Measurements from ENCODE around the gene TMEM42. TPM values are rescaled to one million over a fixed set of nuclear protein-coding genes. Genes with fewer than 3 reads are reported as not detected.

The TMEM42 gene
- total and polyA plus RNA-seq, 10 of the 15 experiments (the other 5 are each of a cell fraction or from before 2014, with no cell fraction given): 5.0 to 20.5 (median 12.2) TPM

- TF ChIP-seq SUPT20H (IDR thresholded peaks at IDR 0.05; ENCODE audit: borderline replicate concordance, control insufficient read depth, low read depth, low read length): no peak
Measured at GRCh38 chr3:44896440-44896839, 34.7 kb downstream of the TMEM42 start (continued).

- no TSS peak for BruUV-seq (replicated peaks)
Measured at GRCh38 chr3:44899683-44900367, 38.1 kb downstream of the TMEM42 start.

More at GRCh38 chr3:44899683-44900367, 38.1 kb downstream of the TMEM42 start:
- Histone ChIP-seq H3K4me2 (ENCODE audit: control insufficient read depth, insufficient read depth) (no peak overlapping the region), H3K79me2 (ENCODE audit: control insufficient read depth, insufficient read depth, low read length) (no peaks in the 10 kb centered on the region), H3K4me3 (no peak overlapping the region), H3K27ac (ENCODE audit: control insufficient read depth, insufficient read depth) (no peak overlapping the region), H4K20me1 (ENCODE audit: control insufficient read depth, insufficient read depth) (no peaks in the 10 kb centered on the region), H3K4me1 (ENCODE audit: control insufficient read depth, insufficient read depth, low read length) (peaks cover 3% of the 10 kb centered on the region; the same call in 1 of the 2 replicates), H3K27me3 (replicated peaks in 1 of 2; ENCODE audit: control insufficient read depth in 2 of 2, insufficient read depth in 2 of 2, low read length in 1 of 2) (no peaks in the 10 kb centered on the region), H2AFZ (ENCODE audit: control insufficient read depth, low read depth, low read length) (no peak overlapping the region), H3K36me3 (ENCODE audit: control insufficient read depth in 2 of 2, insufficient read depth in 2 of 2, low read length in 1 of 2) (no peaks in the 10 kb centered on the region), H3K9me3 (replicated peaks; ENCODE audit: control insufficient read depth, insufficient read depth, low read length) (no peaks in the 10 kb centered on the region), H3K9ac (ENCODE audit: control insufficient read depth, insufficient read depth, low read length) (no peak overlapping the region)
- intact Hi-C loops (cut with micrococcal nuclease; ENCODE audit: unreplicated experiment) (no loop called here), in situ Hi-C loops (cut with MboI) (no loop called here)
- ATAC-seq (no peak; the same call in 2 of the 3 replicates), FAIRE-seq (no peak), DNase-seq (ENCODE audit: low read depth, low spot score) (no peak)
- TF ChIP-seq RELB (IDR thresholded peaks at IDR 0.05; ENCODE audit: low read depth): no peak
- no peak for TF ChIP-seq STAT1 (conservative IDR thresholded peaks at IDR 0.05)
- TF ChIP-seq DPF2 (IDR thresholded peaks at IDR 0.05): no peak
- no peak for TF ChIP-seq NKRF (conservative IDR thresholded peaks at IDR 0.05)
- TF ChIP-seq POLR2AphosphoS2 (IDR thresholded peaks at IDR 0.05; ENCODE audit: low read depth, low read length): no peak
- TF ChIP-seq FOS (IDR thresholded peaks at IDR 0.05; ENCODE audit: borderline replicate concordance, extremely low read depth, insufficient read length): no peak
- no peak for TF ChIP-seq ZBED1 (IDR thresholded peaks at IDR 0.05; ENCODE audit: borderline replicate concordance)
- POLR2A ChIA-PET: no interaction called here
- CTCF ChIA-PET: no interaction called here
- SMC1A ChIA-PET (ENCODE audit: uncharacterized antibody, unreplicated experiment): no interaction called here
- 55% methylated on average over 13 of the region's 13 CpGs for WGBS (ENCODE audit: insufficient coverage, insufficient replicate concordance, low lambda C conversion rate, missing lambda C conversion rate)
- RAD21 ChIA-PET (ENCODE audit: unreplicated experiment): no interaction called here

Measured in GM12878 (cell line).